A673 (cell line): ENCODE measurements around the gene AHRR.

Experiments used
- CTCF ChIP-seq: fragments of 300-800, 200-600 bp; sonication (generic); conservative IDR thresholded peaks from 2 replicates; pipeline ENCODE4 v1.5.1; 2017; ENCODE audit warnings: low read depth, mild to moderate bottlenecking, antibody characterized with exemption, low read length, moderate library complexity, mixed read lengths
- EZH2 ChIP-seq: fragments of 200-600 bp; sonication (generic); IDR thresholded peaks from 2 replicates; pipeline ENCODE4 v1.6.1; 2017; ENCODE audit warnings: borderline replicate concordance, low read depth, mild to moderate bottlenecking, mixed read lengths, antibody characterized with exemption, low read length; ENCODE audit not compliant: poor library complexity, severe bottlenecking

- TF ChIP-seq CTCF (peak; percentile 48), EZH2 (no peak)
Observed at GRCh38 chr5:350355-350754, 28.8 kb downstream of the AHRR start.
